Lung (tissue), 12 donors: ENCODE measurements around the gene LDB2. TPM values are rescaled to one million over a fixed set of nuclear protein-coding genes. Genes with fewer than 3 reads are reported as not detected.

ENCODE experiments used
- ATAC-seq: fragments of 200-7000 bp; cut with Tn5 transposase; one replicate; pipeline ENCODE4 v1.9.1; 2020; ENCODE audit warnings: moderate number of reproducible peaks; ENCODE audit not compliant: insufficient read depth, low FRiP score
- DNase-seq, 3 donors: peaks; one replicate each; pipeline ENCODE4 v3.0.0-alpha.2; 2013 to 2017
- H3K27ac ChIP-seq, 2 donors: one replicate each; pipeline ENCODE4 v1.5.1; 2013; ENCODE audit warnings: mild to moderate bottlenecking in 2 of 2, moderate library complexity in 2 of 2, control low read depth in 1 of 2, inconsistent platforms in 1 of 2, low read depth in 1 of 2, low read length in 1 of 2
- H3K27me3 ChIP-seq, 3 donors: one replicate each; pipeline ENCODE4 v1.5.1; 2013; ENCODE audit warnings: low read length in 2 of 3; ENCODE audit not compliant: control insufficient read depth in 3 of 3, insufficient read depth in 3 of 3
- H3K36me3 ChIP-seq, 4 donors: one replicate each; pipeline ENCODE4 v1.5.1; 2013; ENCODE audit warnings: low read length in 4 of 4, mild to moderate bottlenecking in 1 of 4, moderate library complexity in 1 of 4; ENCODE audit not compliant: control insufficient read depth in 4 of 4, insufficient read depth in 4 of 4
- H3K4me1 ChIP-seq, 5 donors: one replicate each; pipeline ENCODE4 v1.5.1; 2013; ENCODE audit warnings: low read length in 5 of 5, mild to moderate bottlenecking in 2 of 5, moderate library complexity in 1 of 5; ENCODE audit not compliant: control insufficient read depth in 5 of 5, insufficient read depth in 5 of 5
- H3K4me3 ChIP-seq: one replicate; pipeline ENCODE4 v1.5.1; 2013; ENCODE audit warnings: mild to moderate bottlenecking, control low read depth, moderate library complexity
- H3K9ac ChIP-seq, 2 donors: one replicate each; pipeline ENCODE4 v1.5.1; 2013; ENCODE audit warnings: low read length in 2 of 2, control low read depth in 1 of 2; ENCODE audit not compliant: insufficient read depth in 1 of 2
- H3K9me3 ChIP-seq, 4 donors: one replicate each; pipeline ENCODE4 v1.5.1; 2013; ENCODE audit warnings: low read length in 3 of 4, mild to moderate bottlenecking in 1 of 4, moderate library complexity in 1 of 4; ENCODE audit not compliant: control insufficient read depth in 4 of 4, insufficient read depth in 3 of 4
- WGBS, 2 donors: extraction: QIAGEN DNeasy Blood & Tissue Kit; methylation state at CpG; one replicate each; pipeline ENCODE4 v1.1.7; 2013; 5-methylcytosine and 5-hydroxymethylcytosine counted together
- polyA plus RNA-seq, 2 donors: library from polyadenylated mRNA; stranded (reverse); fragments of 200-250 nt; gene quantifications; one replicate each; pipeline ENCODE4 v1.2.1, GENCODE V29; 2013
- total RNA-seq, 2 donors: library from RNA; depleted of rRNA in 1 of 2; stranded (reverse); fragments of >200 nt in 1 of 2; gene quantifications; one replicate each; pipeline ENCODE4 v1.2.1, GENCODE V29; 2014 to 2021
- TF ChIP-seq, protein P1 (sequence below): IDR thresholded peaks from 2 replicates; pipeline ENCODE4 v1.5.1; 2012; ENCODE audit warnings: mild to moderate bottlenecking; ENCODE audit errors: control extremely low read depth, extremely low read depth
- donor health status: control.
- donor health status: control.
- donor health status: Bipolar disorder and iron deficiency.
- donor health status: healthy.
- donor health status: DM: yes; HTN: yes; CAD: no.

The LDB2 gene
- total and polyA plus RNA-seq, 4 donors, result 18.1 to 147 (median 46.1) TPM

GRCh38 chr4:16721613-16722291, 176.7 kb downstream of the LDB2 start:
- peaks cover 0 to 16% (median 3%) of the 10 kb centered on the region in 4 donors for H3K9me3 ChIP-seq
- peak in 2 of 3 donors; percentile 44 to 68 for DNase-seq
- 42 to 67% methylated on average over 4 of the region's 4 CpGs for WGBS, 2 donors
- H3K27me3 ChIP-seq, result no peaks in the 10 kb centered on the region
- TF ChIP-seq, protein P1, sequence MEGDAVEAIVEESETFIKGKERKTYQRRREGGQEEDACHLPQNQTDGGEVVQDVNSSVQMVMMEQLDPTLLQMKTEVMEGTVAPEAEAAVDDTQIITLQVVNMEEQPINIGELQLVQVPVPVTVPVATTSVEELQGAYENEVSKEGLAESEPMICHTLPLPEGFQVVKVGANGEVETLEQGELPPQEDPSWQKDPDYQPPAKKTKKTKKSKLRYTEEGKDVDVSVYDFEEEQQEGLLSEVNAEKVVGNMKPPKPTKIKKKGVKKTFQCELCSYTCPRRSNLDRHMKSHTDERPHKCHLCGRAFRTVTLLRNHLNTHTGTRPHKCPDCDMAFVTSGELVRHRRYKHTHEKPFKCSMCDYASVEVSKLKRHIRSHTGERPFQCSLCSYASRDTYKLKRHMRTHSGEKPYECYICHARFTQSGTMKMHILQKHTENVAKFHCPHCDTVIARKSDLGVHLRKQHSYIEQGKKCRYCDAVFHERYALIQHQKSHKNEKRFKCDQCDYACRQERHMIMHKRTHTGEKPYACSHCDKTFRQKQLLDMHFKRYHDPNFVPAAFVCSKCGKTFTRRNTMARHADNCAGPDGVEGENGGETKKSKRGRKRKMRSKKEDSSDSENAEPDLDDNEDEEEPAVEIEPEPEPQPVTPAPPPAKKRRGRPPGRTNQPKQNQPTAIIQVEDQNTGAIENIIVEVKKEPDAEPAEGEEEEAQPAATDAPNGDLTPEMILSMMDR, result no peak
- peak overlapping the region in 1 of 2 donors; percentile 61 for H3K9ac ChIP-seq
- H3K36me3 ChIP-seq, result no peaks in the 10 kb centered on the region
- peaks cover 0 to 13% (median 1%) of the 10 kb centered on the region in 5 donors for H3K4me1 ChIP-seq
- no peak overlapping the region for H3K27ac ChIP-seq
- no peak for ATAC-seq
- H3K4me3 ChIP-seq, result no peak overlapping the region

- no peak for ATAC-seq
- peaks cover 0 to 13% (median 1%) of the 10 kb centered on the region in 5 donors for H3K4me1 ChIP-seq
- WGBS, 2 donors, result 89 to 92% methylated on average over 2 of the region's 2 CpGs
- H3K9me3 ChIP-seq, result peaks cover 0 to 16% (median 3%) of the 10 kb centered on the region in 4 donors
- H3K27me3 ChIP-seq, result no peaks in the 10 kb centered on the region
- TF ChIP-seq, protein P1, result no peak
- no peaks in the 10 kb centered on the region for H3K36me3 ChIP-seq
- no peak overlapping the region for H3K4me3 ChIP-seq
- DNase-seq, result no peak
- H3K27ac ChIP-seq, result no peak overlapping the region
- H3K9ac ChIP-seq, result no peak overlapping the region
These were observed 177.7 kb downstream of the LDB2 start for GRCh38 chr4:16720761-16721160.

- H3K9me3 ChIP-seq, result peaks cover 0 to 3% (median 0%) of the 10 kb centered on the region in 4 donors
- no peak for ATAC-seq
- H3K27ac ChIP-seq, result no peak overlapping the region
- WGBS, 2 donors, result 74 to 78% methylated on average over 6 of the region's 6 CpGs
- no peaks in the 10 kb centered on the region for H3K27me3 ChIP-seq
- no peak overlapping the region for H3K9ac ChIP-seq
- no peak overlapping the region for H3K4me3 ChIP-seq
- peaks cover 0 to 2% (median 0%) of the 10 kb centered on the region in 4 donors for H3K36me3 ChIP-seq
- H3K4me1 ChIP-seq, result peaks cover 0 to 13% (median 0%) of the 10 kb centered on the region in 5 donors
- TF ChIP-seq, protein P1, result no peak
- DNase-seq, result no peak
These were observed 181.0 kb downstream of the LDB2 start for GRCh38 chr4:16717266-16717970.
